Nephron progenitor cell (in vitro differentiated cells): Measurements from ENCODE around the gene SRPK3.

ENCODE experiments used
- DNase-seq: peaks from one replicate; pipeline ENCODE4 v3.0.0; 2021
- H3K27ac Mint-ChIP-seq: 2 replicates; pipeline ENCODE4 v1.8.0; 2021; ENCODE audit warnings: mild to moderate bottlenecking, moderate library complexity, mixed read lengths
- H3K27me3 Mint-ChIP-seq: 2 replicates; pipeline ENCODE4 v1.8.0; 2021; ENCODE audit warnings: mild to moderate bottlenecking, low read depth, mixed read lengths; ENCODE audit not compliant: poor library complexity
- H3K36me3 Mint-ChIP-seq: 2 replicates; pipeline ENCODE4 v1.8.0; 2021; ENCODE audit warnings: low read depth, mixed read lengths
- H3K4me1 Mint-ChIP-seq: 2 replicates; pipeline ENCODE4 v1.8.0; 2021; ENCODE audit warnings: mixed read lengths
- H3K4me3 Mint-ChIP-seq: 2 replicates; pipeline ENCODE4 v1.8.0; 2021; ENCODE audit warnings: mild to moderate bottlenecking, moderate library complexity, mixed read lengths
- H3K9me3 Mint-ChIP-seq: 2 replicates; pipeline ENCODE4 v1.8.0; 2021; ENCODE audit warnings: mild to moderate bottlenecking, moderate library complexity, mixed read lengths
- CTCF ChIP-seq: fragments of 200-600 bp; sonication (generic); IDR thresholded peaks from 2 replicates; pipeline ENCODE4 v1.5.0; 2021; ENCODE audit warnings: antibody characterized with exemption

The SRPK3 gene

GRCh38 chrX:153769158-153769864 is 11.5 kb upstream of the SRPK3 start:
- Mint-ChIP-seq H3K9me3 (peaks cover 23% of the 10 kb centered on the region), H3K36me3 (no peaks in the 10 kb centered on the region), H3K4me3 (no peak overlapping the region), H3K27ac (no peak overlapping the region), H3K27me3 (peaks cover 4% of the 10 kb centered on the region), H3K4me1 (peaks cover 7% of the 10 kb centered on the region)
- no peak for DNase-seq
- TF ChIP-seq CTCF = no peak

DNA sequence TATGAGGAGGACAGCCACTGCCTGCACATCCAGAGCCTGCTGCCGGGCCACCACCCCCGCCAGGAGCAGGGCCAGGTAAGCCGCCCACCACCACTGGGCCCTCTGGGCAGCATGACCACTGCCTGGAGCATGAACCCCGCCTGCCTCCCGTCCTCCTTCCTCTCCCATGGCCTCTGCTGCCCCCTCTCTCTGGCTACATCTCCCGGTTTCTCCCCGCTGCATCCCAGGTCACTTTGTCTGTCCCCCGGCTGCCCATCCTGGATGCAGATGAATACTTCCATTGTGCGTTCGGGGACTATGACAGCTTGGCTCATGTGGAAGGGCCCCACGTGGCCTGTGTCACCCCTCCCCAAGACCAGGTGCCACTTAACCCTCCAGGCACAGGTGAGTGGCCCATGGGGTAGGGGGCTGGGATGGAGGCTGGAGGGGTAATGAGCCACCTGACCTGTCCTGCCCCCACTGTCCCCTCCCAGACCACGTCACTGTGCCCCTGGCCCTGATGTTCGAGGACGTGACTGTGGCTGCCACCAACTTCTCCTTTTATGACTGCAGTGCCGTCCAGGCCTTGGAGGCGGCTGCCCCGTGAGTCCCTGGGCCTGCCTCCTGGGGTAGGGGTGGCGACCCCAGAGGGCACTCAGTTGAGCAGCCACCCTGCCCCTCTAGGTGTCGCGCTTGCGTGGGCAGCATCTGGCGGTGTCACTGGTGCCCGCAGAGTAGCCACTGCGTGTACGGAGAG is 10.8 kb upstream of the SRPK3 start:
- Mint-ChIP-seq H3K4me1 (peaks cover 7% of the 10 kb centered on the region), H3K36me3 (no peaks in the 10 kb centered on the region), H3K27ac (no peak overlapping the region), H3K9me3 (peaks cover 23% of the 10 kb centered on the region), H3K27me3 (peaks cover 4% of the 10 kb centered on the region), H3K4me3 (no peak overlapping the region)
- DNase-seq = no peak
- no peak for TF ChIP-seq CTCF

- H3K36me3 Mint-ChIP-seq = no peaks in the 10 kb centered on the region
- H3K4me3 Mint-ChIP-seq = no peak overlapping the region
- H3K4me1 Mint-ChIP-seq = peaks cover 7% of the 10 kb centered on the region
- H3K27ac Mint-ChIP-seq = no peak overlapping the region
- DNase-seq = no peak
- H3K27me3 Mint-ChIP-seq = peaks cover 4% of the 10 kb centered on the region
- no peak for TF ChIP-seq CTCF
- peaks cover 27% of the 10 kb centered on the region for H3K9me3 Mint-ChIP-seq
Observed at GRCh38 chrX:153770601-153771414, 10.0 kb upstream of the SRPK3 start.

DNA sequence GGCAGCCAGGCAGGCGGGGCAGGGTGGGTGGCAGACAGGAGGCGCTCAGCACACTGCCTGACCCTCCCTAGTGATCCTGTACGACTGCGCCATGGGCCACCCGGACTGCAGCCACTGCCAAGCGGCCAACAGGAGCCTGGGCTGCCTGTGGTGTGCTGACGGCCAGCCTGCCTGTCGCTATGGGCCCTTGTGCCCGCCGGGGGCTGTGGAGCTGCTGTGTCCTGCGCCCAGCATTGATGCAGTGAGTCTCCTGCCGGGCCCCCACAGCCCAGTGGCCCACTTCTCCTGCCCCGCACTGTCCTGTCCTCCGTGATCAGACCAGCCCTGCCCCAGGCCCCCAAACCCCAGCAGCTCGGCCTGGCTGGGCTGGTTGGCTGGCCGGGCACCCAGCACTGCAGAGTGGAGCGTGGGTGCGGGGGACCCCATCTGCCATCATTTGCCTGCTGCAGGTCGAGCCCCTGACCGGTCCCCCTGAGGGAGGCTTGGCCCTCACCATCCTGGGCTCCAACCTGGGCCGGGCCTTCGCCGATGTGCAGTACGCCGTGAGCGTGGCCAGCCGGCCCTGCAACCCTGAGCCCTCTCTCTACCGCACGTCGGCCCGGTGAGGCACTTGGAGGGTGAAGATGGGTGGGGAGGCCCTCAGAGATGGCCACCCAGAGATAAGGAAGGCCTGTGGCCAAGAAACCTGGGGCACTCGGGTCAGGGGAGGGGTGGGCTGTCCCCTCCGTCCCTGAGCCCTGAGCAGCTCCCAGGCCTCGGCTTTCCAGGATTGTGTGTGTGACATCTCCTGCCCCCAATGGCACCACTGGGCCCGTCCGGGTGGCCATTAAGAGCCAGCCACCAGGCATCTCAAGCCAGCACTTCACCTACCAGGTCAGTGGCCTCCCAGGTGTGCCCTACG is 9.2 kb upstream of the SRPK3 start:
- no peak for DNase-seq
- Mint-ChIP-seq H3K4me1 (peaks cover 2% of the 10 kb centered on the region), H3K27me3 (peaks cover 4% of the 10 kb centered on the region), H3K4me3 (no peak overlapping the region), H3K36me3 (no peaks in the 10 kb centered on the region), H3K9me3 (peaks cover 24% of the 10 kb centered on the region), H3K27ac (no peak overlapping the region)
- TF ChIP-seq CTCF = no peak

- Mint-ChIP-seq H3K27me3 (peaks cover 4% of the 10 kb centered on the region), H3K36me3 (no peaks in the 10 kb centered on the region), H3K9me3 (peaks cover 21% of the 10 kb centered on the region), H3K27ac (no peak overlapping the region), H3K4me3 (no peak overlapping the region), H3K4me1 (no peaks in the 10 kb centered on the region)
- DNase-seq = no peak
- TF ChIP-seq CTCF = no peak
Observed at GRCh38 chrX:153772316-153773217, 8.3 kb upstream of the SRPK3 start.
